Measurements from ENCODE around the gene AKR7A3.

The AKR7A3 gene

DNA sequence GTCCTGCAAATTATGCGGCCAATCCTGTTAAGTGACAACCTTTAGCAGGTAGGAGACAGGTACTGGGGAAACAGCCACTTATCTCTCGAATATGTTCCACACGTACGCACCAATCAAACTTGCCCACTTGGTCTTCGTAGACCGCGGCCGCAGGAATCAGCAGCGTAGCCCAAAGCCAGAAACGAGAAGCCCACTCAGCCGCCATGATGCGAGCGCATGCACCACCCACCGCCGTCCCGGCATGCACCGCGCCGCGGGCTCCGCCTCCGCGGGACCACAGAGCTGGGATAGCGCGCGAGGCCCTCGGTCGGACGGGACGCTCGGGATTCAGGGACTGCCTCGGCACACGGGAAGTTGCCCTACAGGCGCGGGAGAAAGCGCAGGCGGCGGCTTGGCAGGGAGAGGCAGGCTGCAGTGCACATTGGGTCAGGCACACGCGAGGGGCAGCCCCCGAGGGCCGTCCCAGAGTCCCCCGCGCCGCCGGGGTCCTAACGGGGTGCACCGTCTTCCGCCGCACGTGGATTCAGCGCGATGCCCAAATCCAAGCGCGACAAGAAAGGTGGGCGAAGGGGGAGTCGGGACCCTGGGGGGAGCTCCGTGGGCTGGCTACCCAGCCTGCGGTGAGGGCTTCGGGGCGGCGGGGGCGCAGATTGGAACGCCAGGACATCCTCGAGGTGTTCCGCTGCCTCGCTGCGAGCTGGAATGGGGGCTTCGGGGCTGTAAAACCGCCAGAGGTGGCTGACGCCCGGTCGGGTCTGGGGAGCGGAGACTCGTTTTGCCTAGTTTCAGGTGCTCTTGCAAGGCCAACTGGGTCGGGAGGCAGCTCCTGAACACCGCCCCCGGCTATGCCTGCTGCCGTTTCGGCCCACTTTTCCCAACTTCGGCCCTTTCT is 37.0 kb downstream of the AKR7A3 start, which contains the start of the genes EMC1 and MRTO4:
Gene EMC1, minus strand, starts transcription at position 220 of the 892 bp plus-strand sequence. Its CDS starts 15 bp downstream, at position 205.
Gene MRTO4, plus strand, starts transcription at position 501 of the 892 bp plus-strand sequence. Its CDS starts 31 bp downstream, at position 532.
- no peak for FAIRE-seq

DNA sequence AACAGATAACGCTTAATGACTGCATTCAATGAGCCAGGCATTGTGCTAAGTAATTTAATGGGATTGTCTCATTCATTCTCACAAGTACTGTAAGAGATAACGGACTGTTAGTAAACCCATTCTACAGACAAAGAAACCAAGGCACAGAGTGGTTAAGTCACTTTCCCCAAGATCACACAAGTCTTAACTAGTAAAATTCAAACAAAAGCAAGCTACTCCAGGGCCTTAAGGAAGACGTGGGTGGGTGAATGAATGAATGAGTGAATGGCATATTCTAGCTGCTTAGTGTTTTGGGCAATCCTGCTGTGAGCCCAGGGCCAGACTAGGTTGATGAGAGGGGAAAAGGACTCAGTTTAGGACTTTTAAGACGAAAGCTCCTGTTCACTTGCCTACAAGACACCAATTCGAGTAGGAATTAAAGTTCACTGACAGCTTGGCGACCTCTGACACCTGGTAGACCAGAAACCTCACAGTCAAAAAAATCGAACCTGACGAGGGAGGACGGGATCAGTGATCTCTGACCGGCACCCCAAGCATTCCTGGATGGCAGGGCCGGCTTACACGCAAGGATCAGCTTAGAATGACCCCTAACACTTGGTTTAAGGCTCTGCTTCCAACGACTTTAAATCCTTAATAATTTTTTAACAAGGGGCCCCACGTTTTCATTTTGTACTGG is 37.8 kb downstream of the AKR7A3 start:
- no peak for FAIRE-seq

GRCh38 chr1:19240673-19241538 is 47.7 kb downstream of the AKR7A3 start:
- FAIRE-seq: peak; percentile 49

DNA sequence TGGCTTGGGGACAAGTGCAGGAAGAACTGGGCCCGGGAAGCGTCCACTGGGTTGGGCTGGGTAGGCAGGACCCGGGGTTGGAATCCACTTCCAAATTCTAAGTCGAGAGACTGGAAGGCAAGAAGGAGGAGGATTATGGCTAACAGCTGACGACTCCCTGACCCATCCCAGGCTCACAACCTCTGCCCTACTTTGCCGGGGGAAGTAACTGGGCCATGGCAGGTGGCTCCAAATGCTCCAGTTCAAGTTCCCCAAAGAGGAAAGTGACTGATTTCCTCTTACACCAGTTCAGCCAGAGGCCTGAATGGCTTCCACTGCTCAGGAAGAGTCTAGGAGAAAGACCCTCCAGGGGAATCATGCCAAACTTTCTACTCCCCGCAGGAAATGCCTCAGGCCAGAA is 48.7 kb downstream of the AKR7A3 start:
- FAIRE-seq: no peak

GRCh38 chr1:19234224-19234623 is 54.3 kb downstream of the AKR7A3 start:
- FAIRE-seq: no peak
